ENCODE results near the gene GRIA4. TPM values are rescaled to one million over a fixed set of nuclear protein-coding genes. Genes with fewer than 3 reads are reported as not detected.

Gene GRIA4
- total RNA-seq, 1 donor from 2014 or later, result not detected

- DNase-seq, result no peak
Measured at GRCh38 chr11:105641433-105641832, 31.6 kb downstream of the GRIA4 start.

DNA sequence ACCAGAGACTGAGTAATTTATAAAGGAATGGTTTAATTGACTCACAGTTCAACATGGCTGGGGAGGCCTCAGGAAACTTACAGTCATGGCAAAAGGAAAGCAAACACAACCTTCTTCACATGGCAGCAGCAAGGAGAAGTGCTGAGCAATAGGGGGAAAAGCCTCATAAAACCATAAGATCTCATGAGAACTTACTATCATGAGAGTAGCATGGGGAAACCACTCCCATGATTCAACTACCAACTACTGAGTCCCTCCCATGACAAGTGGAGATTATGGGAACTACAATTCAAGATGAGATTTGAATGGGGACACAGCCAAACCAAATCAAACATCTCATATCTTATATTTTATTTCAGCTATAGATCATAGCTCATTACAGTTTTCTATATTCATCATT lies 33.0 kb downstream of the GRIA4 start:
- DNase-seq, result no peak

GRCh38 chr11:105644839-105645573 lies 35.1 kb downstream of the GRIA4 start:
- no peak for DNase-seq

DNA sequence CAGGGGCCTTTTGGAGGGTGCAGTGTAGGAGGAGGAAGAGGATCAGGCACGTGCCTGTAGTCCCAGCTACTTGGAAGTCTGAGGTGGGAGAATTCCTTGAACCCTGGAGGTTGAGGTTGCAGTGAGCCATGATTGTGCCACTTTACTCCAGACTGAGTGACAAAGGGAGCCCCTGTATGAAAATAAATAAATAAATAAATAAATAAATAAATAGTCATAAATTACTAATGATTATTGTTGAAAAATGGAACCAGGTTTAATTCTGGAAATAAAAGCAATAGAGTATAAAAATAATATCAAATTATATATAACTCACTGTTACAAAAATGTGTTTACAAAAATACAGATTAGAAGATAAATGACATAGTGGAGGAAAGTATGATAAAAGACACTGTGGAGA lies 37.9 kb downstream of the GRIA4 start:
- no peak for DNase-seq

DNA sequence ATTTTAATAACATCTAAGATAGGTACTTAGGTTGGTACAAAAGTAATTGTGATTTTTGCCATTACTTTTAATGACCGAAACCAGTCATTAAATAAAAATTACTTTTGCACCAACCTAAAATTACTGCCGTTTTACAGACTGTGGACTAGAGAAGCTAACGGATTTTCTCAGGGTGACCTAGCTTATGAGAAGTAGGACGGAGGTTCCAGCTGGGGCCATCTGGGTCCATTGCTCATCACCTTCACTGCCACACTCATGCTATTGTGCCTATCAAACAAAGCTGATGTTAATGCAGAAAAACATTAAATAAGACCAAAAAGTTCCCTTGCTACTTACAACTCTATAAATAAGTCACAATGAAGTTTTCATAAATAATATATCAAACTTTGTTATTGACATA lies 38.9 kb downstream of the GRIA4 start:
- no peak for DNase-seq

- no peak for DNase-seq
Measured at GRCh38 chr11:105665281-105665680, 55.4 kb downstream of the GRIA4 start.

DNA sequence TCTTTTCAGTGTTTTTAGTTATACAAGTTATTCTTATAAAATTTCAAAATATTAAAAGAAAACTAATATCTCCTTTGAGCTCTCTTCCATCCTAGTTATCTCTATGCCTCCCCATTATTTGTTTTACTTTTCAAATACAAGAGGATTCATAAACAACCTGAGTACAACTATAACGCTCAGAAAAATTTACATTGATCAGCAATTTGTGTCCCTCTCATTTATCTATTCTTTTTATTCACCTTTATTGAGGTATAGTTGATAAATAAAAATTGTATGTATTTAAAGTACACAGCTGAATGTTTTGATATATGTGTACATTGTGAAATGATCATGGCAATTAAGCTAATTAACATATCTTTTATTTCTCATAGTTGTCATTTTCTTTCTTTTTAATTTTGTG lies 57.6 kb downstream of the GRIA4 start:
- no peak for DNase-seq

GRCh38 chr11:105670811-105671210 lies 60.9 kb downstream of the GRIA4 start:
- peak; percentile 2 for DNase-seq

- DNase-seq, result peak; percentile 77
Measured at GRCh38 chr11:105673089-105673488, 63.2 kb downstream of the GRIA4 start.

GRCh38 chr11:105689631-105690030 lies 79.8 kb downstream of the GRIA4 start:
- DNase-seq, result no peak

DNA sequence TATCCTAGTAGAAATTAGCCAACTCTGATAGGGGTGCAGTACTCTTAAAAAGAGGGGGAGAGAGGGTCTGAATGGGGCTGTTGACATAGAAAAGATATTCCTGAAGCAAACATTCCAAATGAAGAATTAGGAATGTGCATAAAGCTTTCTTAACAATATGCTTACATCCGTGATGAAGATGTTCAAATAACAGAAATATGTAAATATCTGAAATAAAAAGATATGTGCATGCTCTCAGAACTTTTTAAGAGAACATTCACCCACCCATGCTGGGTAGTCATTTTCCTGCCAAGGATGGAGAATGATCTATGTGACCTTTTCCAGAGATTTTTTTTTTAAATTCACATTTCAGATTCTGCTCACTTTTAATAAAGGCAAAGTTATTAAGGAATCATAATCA lies 80.6 kb downstream of the GRIA4 start:
- DNase-seq, result no peak

- no peak for DNase-seq
Measured at GRCh38 chr11:105693075-105693759, 83.3 kb downstream of the GRIA4 start.

- no peak for DNase-seq
Measured at GRCh38 chr11:105696000-105696399, 86.1 kb downstream of the GRIA4 start.

DNA sequence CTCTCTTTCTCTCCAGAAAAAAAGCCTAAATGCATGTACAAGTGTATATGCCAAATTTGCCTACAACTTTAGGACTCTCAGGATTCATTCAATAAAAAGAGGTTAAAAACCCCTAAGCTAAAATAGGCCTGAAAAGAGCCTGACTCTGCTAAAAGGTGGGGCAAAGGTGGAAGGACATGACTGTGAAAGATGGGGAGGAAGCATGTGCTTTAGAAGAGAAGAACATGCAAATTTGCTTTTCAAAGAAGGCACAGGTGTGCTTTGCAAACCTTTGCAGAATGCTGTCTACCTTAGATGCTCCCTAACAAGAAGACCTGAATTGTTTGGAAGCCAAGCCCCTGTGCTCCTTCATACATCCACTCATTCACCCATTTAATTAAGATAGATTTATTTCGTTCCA lies 87.4 kb downstream of the GRIA4 start:
- DNase-seq, result no peak

DNA sequence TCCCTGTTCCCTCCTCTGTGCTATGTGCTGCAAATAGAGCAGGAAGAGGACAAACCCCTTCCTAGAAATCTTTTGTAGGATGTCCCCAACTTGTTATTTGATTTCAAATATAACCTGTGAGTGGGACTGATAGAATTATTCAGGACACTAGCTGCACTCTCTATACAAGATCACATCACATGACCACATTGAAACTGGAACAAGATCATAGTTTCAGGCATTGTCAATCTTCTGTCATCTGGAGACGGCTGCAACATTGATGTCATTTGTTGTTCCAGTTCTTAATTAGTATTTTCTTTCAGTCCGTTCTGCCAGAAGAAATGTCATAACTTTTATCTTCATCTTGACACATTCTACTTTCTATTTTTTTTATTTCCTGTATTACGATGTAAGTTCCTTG lies 89.3 kb downstream of the GRIA4 start:
- no peak for DNase-seq

GRCh38 chr11:105700271-105700670 lies 90.4 kb downstream of the GRIA4 start:
- no peak for DNase-seq

GRCh38 chr11:105701098-105701497 lies 91.2 kb downstream of the GRIA4 start:
- DNase-seq, result no peak

GRCh38 chr11:105705786-105706530 lies 96.1 kb downstream of the GRIA4 start:
- DNase-seq, result no peak

- DNase-seq, result no peak
Measured at GRCh38 chr11:105713106-105713505, 103.2 kb downstream of the GRIA4 start.

- DNase-seq, result no peak
Measured at GRCh38 chr11:105713696-105714095, 103.8 kb downstream of the GRIA4 start.

GRCh38 chr11:105718641-105719040 lies 108.8 kb downstream of the GRIA4 start:
- DNase-seq, result no peak

GRCh38 chr11:105719073-105719822 lies 109.4 kb downstream of the GRIA4 start:
- peak; percentile 58 for DNase-seq

DNA sequence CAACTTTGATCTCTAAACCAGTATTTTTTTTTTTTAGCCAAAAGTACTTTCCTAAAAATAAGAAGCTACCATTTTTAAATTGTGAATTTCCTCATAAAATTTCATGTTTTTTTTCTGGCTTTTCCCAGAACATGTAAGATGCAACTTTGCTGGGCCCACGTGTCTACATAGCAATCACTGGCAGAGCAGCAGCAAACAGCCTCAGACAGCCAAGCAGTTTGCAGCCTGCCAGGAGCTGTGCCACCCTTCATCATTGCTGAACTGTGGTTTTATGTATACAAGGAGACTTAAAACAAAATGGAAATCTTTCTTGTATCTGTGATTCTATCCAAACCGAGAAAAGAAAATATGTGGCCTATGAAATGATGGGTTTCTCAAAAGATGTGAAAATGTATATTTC lies 110.2 kb downstream of the GRIA4 start:
- DNase-seq, result no peak
